Duodenal mucosa (tissue), 2 donors: Measurements from ENCODE around the gene TSHZ2.

ENCODE experiments used
- H3K27ac ChIP-seq: one replicate; pipeline ENCODE4 v1.7.0; 2013; ENCODE audit warnings: low read depth, low read length
- H3K27me3 ChIP-seq, 2 donors: one replicate each; pipeline ENCODE4 v1.7.0; 2013; ENCODE audit warnings: low read length in 2 of 2, control low read depth in 1 of 2; ENCODE audit not compliant: insufficient read depth in 2 of 2, control insufficient read depth in 1 of 2
- H3K36me3 ChIP-seq, 2 donors: one replicate each; pipeline ENCODE4 v1.7.0; 2013; ENCODE audit warnings: low read length in 2 of 2, control low read depth in 1 of 2; ENCODE audit not compliant: insufficient read depth in 2 of 2, control insufficient read depth in 1 of 2
- H3K4me1 ChIP-seq, 2 donors: one replicate each; pipeline ENCODE4 v1.7.0; 2013; ENCODE audit warnings: low read length in 2 of 2, control low read depth in 1 of 2; ENCODE audit not compliant: insufficient read depth in 2 of 2, control insufficient read depth in 1 of 2
- H3K4me3 ChIP-seq, 2 donors: one replicate each; pipeline ENCODE4 v1.7.0; 2013; ENCODE audit warnings: low read length in 2 of 2, low read depth in 1 of 2
- H3K9ac ChIP-seq, 2 donors: one replicate each; pipeline ENCODE4 v1.7.0; 2013; ENCODE audit warnings: low read length in 2 of 2, low read depth in 1 of 2
- H3K9me3 ChIP-seq, 2 donors: one replicate each; pipeline ENCODE4 v1.7.0; 2013; ENCODE audit warnings: low read length in 2 of 2, control low read depth in 1 of 2; ENCODE audit not compliant: control insufficient read depth in 1 of 2

Gene TSHZ2

DNA sequence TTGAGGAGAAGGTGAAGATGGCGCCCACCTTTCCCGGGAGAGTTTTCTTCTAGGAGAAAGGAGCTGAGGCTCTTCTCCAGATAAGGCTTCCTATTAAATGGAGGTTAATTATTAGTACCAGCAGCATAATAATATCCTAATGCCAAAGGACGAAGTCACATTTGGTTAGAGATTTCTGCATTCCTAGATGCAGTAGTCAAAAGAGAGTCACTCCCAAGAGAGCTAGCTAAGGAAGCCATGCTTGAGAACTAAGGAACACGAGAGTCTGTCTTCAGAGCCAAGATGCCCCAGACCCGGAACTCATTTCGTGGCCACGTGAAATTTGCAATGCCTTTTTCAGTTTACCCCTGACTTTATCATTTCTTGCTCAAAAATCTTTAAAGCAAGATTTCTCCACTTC lies 132.7 kb downstream of the TSHZ2 start:
- H3K27ac ChIP-seq: no peak overlapping the region
- H3K27me3 ChIP-seq: no peaks in the 10 kb centered on the region
- no peaks in the 10 kb centered on the region for H3K9me3 ChIP-seq
- H3K4me3 ChIP-seq: no peak overlapping the region
- no peaks in the 10 kb centered on the region for H3K36me3 ChIP-seq
- no peak overlapping the region for H3K9ac ChIP-seq
- H3K4me1 ChIP-seq: peaks cover 0 to 3% of the 10 kb centered on the region in 2 donors

DNA sequence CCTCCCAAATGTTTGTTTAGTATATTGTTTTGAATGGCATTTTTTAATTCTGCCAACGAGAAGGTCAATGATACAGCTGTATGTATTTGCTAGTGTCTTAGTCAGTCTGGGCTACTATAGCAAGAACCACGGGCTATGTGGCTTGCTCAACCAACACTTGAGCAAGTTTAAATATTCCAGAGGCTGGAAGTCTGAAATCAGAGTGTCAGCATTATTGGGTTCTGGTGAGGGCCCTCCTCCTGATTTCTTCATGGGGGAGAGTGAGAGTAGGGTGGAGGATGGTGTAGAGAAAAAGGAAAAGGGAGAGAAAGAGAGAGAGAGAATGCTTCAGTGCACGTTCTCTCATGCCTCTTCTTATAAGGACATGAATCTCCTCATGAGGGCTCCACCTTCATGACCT lies 144.6 kb downstream of the TSHZ2 start:
- H3K9me3 ChIP-seq: no peaks in the 10 kb centered on the region
- H3K36me3 ChIP-seq: no peaks in the 10 kb centered on the region
- no peak overlapping the region for H3K9ac ChIP-seq
- H3K4me1 ChIP-seq: no peaks in the 10 kb centered on the region
- no peak overlapping the region for H3K27ac ChIP-seq
- H3K27me3 ChIP-seq: no peaks in the 10 kb centered on the region
- no peak overlapping the region for H3K4me3 ChIP-seq

- Histone ChIP-seq H3K27ac (no peak overlapping the region), H3K4me3 (no peak overlapping the region), H3K27me3 (no peaks in the 10 kb centered on the region), H3K4me1 (no peaks in the 10 kb centered on the region), H3K9ac (no peak overlapping the region), H3K9me3 (no peaks in the 10 kb centered on the region), H3K36me3 (no peaks in the 10 kb centered on the region)
These were observed 150.7 kb downstream of the TSHZ2 start for GRCh38 chr20:53122853-53123252.

DNA sequence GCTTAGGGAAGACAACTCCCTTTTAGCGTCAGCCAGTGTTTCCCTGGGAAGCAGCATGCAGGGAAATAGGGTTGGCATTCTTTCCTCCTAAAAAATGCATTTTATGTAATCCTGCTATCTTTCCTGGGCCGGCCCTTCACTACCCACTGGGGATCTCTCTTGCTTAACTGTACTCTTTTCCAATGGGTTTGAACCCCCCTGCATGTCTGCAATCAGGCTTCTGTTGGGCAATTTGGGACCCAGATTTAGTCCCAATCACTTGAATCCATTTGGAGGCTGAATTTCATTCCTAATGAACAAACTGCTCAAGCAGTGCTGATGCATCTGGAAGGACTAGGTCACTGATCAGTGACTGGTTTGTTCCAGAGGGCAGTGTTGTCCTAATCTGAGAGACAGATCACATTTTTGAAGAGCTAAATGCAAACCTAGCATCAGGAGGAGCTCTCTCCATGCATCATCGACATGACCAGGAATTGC lies 152.0 kb downstream of the TSHZ2 start:
- H3K36me3 ChIP-seq: no peaks in the 10 kb centered on the region
- H3K27me3 ChIP-seq: no peaks in the 10 kb centered on the region
- H3K9ac ChIP-seq: no peak overlapping the region
- H3K9me3 ChIP-seq: no peaks in the 10 kb centered on the region
- H3K4me3 ChIP-seq: no peak overlapping the region
- no peaks in the 10 kb centered on the region for H3K4me1 ChIP-seq
- no peak overlapping the region for H3K27ac ChIP-seq

- Histone ChIP-seq H3K4me1 (no peaks in the 10 kb centered on the region), H3K9me3 (no peaks in the 10 kb centered on the region), H3K9ac (no peak overlapping the region), H3K4me3 (no peak overlapping the region), H3K36me3 (no peaks in the 10 kb centered on the region), H3K27me3 (no peaks in the 10 kb centered on the region), H3K27ac (no peak overlapping the region)
These were observed 152.6 kb downstream of the TSHZ2 start for GRCh38 chr20:53124803-53125202.

GRCh38 chr20:53126185-53126584 lies 154.0 kb downstream of the TSHZ2 start:
- H3K4me3 ChIP-seq: no peak overlapping the region
- H3K27me3 ChIP-seq: no peaks in the 10 kb centered on the region
- no peak overlapping the region for H3K27ac ChIP-seq
- no peaks in the 10 kb centered on the region for H3K4me1 ChIP-seq
- H3K9me3 ChIP-seq: no peaks in the 10 kb centered on the region
- H3K36me3 ChIP-seq: no peaks in the 10 kb centered on the region
- no peak overlapping the region for H3K9ac ChIP-seq

DNA sequence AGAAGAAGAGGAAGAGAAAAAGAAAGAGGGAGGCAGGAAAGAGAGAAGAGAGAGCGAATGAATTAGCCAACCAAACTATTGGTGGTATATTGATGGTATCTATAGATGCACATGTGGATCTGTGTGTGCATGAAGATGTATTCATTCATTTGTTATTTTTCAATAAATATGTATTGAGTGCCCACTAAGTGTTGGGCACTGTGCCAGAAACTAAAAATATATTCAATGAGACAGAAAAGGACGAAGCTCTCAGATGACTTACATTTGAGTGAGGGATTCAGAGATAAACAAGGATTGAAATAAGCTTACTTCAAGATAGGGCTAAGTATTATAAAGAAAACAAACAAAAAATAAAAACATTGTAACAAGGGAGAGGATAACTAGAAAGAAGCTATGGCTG lies 154.9 kb downstream of the TSHZ2 start:
- H3K4me3 ChIP-seq: no peak overlapping the region
- H3K9me3 ChIP-seq: no peaks in the 10 kb centered on the region
- no peaks in the 10 kb centered on the region for H3K4me1 ChIP-seq
- no peak overlapping the region for H3K27ac ChIP-seq
- no peaks in the 10 kb centered on the region for H3K27me3 ChIP-seq
- H3K36me3 ChIP-seq: no peaks in the 10 kb centered on the region
- no peak overlapping the region for H3K9ac ChIP-seq

DNA sequence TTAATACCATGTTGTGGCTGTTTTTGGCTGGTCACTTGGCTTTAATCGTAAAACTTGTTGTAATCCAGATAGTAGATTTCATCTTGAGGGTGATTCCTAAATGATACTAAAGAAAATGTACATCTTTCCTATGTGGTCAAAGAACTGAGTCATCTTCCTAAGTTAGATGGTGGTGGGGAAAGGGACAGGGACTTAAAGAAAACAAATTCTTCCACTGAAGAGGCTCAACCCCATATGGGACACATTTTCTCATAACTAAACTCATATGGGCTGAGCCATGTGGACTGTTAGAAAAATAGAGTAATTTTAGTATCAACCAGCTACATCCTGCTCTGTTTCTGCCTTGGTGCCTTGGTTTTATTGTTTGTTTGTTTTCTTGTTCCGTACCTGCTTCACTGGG lies 155.8 kb downstream of the TSHZ2 start:
- H3K4me1 ChIP-seq: no peaks in the 10 kb centered on the region
- no peaks in the 10 kb centered on the region for H3K9me3 ChIP-seq
- H3K9ac ChIP-seq: no peak overlapping the region
- H3K27me3 ChIP-seq: no peaks in the 10 kb centered on the region
- H3K4me3 ChIP-seq: no peak overlapping the region
- no peaks in the 10 kb centered on the region for H3K36me3 ChIP-seq
- no peak overlapping the region for H3K27ac ChIP-seq

DNA sequence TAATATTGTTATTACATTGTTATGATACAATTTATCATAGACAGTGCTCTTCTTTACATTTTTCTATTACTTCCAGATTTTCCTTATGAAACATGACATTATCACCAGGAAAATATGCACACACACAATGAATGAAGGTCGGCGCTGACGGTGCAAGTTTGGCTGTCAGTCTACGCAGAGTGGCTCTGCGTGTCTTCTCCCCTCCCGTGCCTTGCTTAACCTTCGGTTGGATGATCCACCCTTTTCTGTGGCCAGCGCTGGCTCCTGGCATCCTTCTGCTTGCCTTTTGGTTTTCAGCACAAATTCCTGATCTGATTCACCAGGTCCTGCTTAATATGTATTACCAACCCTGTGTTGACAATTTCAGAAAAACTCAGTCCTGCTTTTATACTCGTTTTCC lies 157.4 kb downstream of the TSHZ2 start:
- no peak overlapping the region for H3K9ac ChIP-seq
- no peaks in the 10 kb centered on the region for H3K27me3 ChIP-seq

DNA sequence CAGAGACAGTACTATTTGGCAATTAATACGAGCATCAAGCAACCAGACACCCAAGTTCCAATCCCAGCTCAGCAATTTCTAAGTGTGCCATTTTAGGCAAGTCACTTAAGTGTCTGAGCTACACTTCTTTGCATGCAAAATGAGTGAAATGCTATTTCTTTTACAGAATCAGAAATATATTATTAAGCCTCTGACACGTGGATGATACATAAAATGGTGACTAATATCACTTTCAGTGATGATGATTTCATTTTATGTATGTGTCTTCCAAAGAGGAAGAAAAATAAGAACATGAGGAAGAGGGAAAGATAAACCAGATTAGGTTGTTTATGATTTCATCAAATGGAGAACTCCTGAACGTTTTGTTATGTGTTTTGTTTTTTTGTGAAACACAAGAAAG lies 158.6 kb downstream of the TSHZ2 start:
- no peaks in the 10 kb centered on the region for H3K4me1 ChIP-seq
- no peak overlapping the region for H3K9ac ChIP-seq
- H3K36me3 ChIP-seq: no peaks in the 10 kb centered on the region
- no peaks in the 10 kb centered on the region for H3K9me3 ChIP-seq
- H3K27me3 ChIP-seq: no peaks in the 10 kb centered on the region
- no peak overlapping the region for H3K27ac ChIP-seq
- no peak overlapping the region for H3K4me3 ChIP-seq

More for the DNA sequence above, 157.4 kb downstream of the TSHZ2 start:
- H3K9me3 ChIP-seq: no peaks in the 10 kb centered on the region
- no peak overlapping the region for H3K27ac ChIP-seq
- H3K4me3 ChIP-seq: no peak overlapping the region
- no peaks in the 10 kb centered on the region for H3K36me3 ChIP-seq
- H3K4me1 ChIP-seq: no peaks in the 10 kb centered on the region

- Histone ChIP-seq H3K4me3 (no peak overlapping the region), H3K4me1 (no peaks in the 10 kb centered on the region), H3K9ac (no peak overlapping the region), H3K27ac (no peak overlapping the region), H3K27me3 (no peaks in the 10 kb centered on the region), H3K36me3 (no peaks in the 10 kb centered on the region), H3K9me3 (no peaks in the 10 kb centered on the region)
These were observed 161.0 kb downstream of the TSHZ2 start for GRCh38 chr20:53133125-53133524.
